Naive thymus-derived CD4-positive, alpha-beta T cell (primary cell): ENCODE measurements around the gene RECK. TPM values are rescaled to one million over a fixed set of nuclear protein-coding genes. Genes with fewer than 3 reads are reported as not detected.

Experiments
- ATAC-seq: fragments of 150-1000 bp; cut with Tn5 transposase; 2 replicates; pipeline ENCODE4 v1.10.0; 2021; ENCODE audit warnings: mild to moderate bottlenecking, moderate library complexity
- CTCF ChIA-PET: fragments of 350-600 bp; sonication (Branson Sonifier 250); formaldehyde crosslinking; loops from one replicate; lab custom pipeline; 2021; ENCODE audit warnings: antibody characterized with exemption; lab: Charles Lee
- POLR2A ChIA-PET: fragments of 350-600 bp; sonication (Branson Sonifier 250); formaldehyde crosslinking; loops from one replicate; lab custom pipeline; 2021; ENCODE audit warnings: antibody characterized with exemption, inconsistent platforms; lab: Charles Lee
- DNase-seq, 9 donors: peaks; one replicate each; pipeline versions ENCODE4 v3.0.0 to v3.0.0-alpha.2; 2020 to 2022; ENCODE audit warnings: mixed read lengths in 1 of 9
- H3K27ac ChIP-seq: one replicate; pipeline ENCODE4 v1.7.0; 2013; ENCODE audit warnings: mild to moderate bottlenecking, low read depth, low read length, moderate library complexity
- H3K27me3 ChIP-seq, 2 donors: one replicate each; pipeline ENCODE4 v1.7.0; 2013; ENCODE audit warnings: low read length in 2 of 2, mild to moderate bottlenecking in 2 of 2, moderate library complexity in 2 of 2; ENCODE audit not compliant: control insufficient read depth in 2 of 2, insufficient read depth in 2 of 2
- H3K36me3 ChIP-seq, 3 experiments: 1 replicate in 2 of 3; 2 replicates in 1 of 3; pipeline ENCODE4 v1.7.0; 2013; ENCODE audit warnings: low read length in 3 of 3, mild to moderate bottlenecking in 3 of 3, moderate library complexity in 1 of 3; ENCODE audit not compliant: insufficient read depth in 3 of 3, control insufficient read depth in 2 of 3
- H3K4me1 ChIP-seq, 2 donors: one replicate each; pipeline ENCODE4 v1.7.0; 2013; ENCODE audit warnings: low read length in 2 of 2, mild to moderate bottlenecking in 2 of 2, moderate library complexity in 1 of 2; ENCODE audit not compliant: control insufficient read depth in 2 of 2, insufficient read depth in 2 of 2
- H3K4me3 ChIP-seq: 2 replicates; pipeline ENCODE4 v1.7.0; 2013; ENCODE audit warnings: mild to moderate bottlenecking, low read length
- H3K9me3 ChIP-seq, 3 experiments: 1 replicate in 2 of 3; 2 replicates in 1 of 3; pipeline ENCODE4 v1.7.0; 2013; ENCODE audit warnings: low read length in 3 of 3; ENCODE audit not compliant: control insufficient read depth in 2 of 3
- H3K27ac Mint-ChIP-seq, 9 donors: one replicate each; pipeline ENCODE4 v1.8.0; 2020 to 2022; ENCODE audit warnings: mixed read lengths in 9 of 9, mild to moderate bottlenecking in 8 of 9, moderate library complexity in 5 of 9, inconsistent platforms in 2 of 9
- H3K27me3 Mint-ChIP-seq, 5 donors: one replicate each; pipeline ENCODE4 v1.8.0; 2021 to 2022; ENCODE audit warnings: mixed read lengths in 5 of 5, mild to moderate bottlenecking in 1 of 5
- H3K36me3 Mint-ChIP-seq, 5 donors: one replicate each; pipeline ENCODE4 v1.8.0; 2020 to 2022; ENCODE audit warnings: mixed read lengths in 5 of 5, mild to moderate bottlenecking in 3 of 5, inconsistent platforms in 1 of 5
- H3K4me1 Mint-ChIP-seq, 7 donors: one replicate each; pipeline ENCODE4 v1.8.0; 2020 to 2022; ENCODE audit warnings: mixed read lengths in 7 of 7, mild to moderate bottlenecking in 3 of 7, inconsistent platforms in 1 of 7
- H3K4me3 Mint-ChIP-seq, 10 donors: one replicate each; pipeline ENCODE4 v1.8.0; 2020 to 2022; ENCODE audit warnings: mild to moderate bottlenecking in 10 of 10, mixed read lengths in 10 of 10, moderate library complexity in 6 of 10, inconsistent platforms in 2 of 10
- H3K9me3 Mint-ChIP-seq, 11 donors: one replicate each; pipeline ENCODE4 v1.8.0; 2020 to 2022; ENCODE audit warnings: mixed read lengths in 11 of 11, mild to moderate bottlenecking in 4 of 11, inconsistent platforms in 1 of 11, moderate library complexity in 1 of 11
- intact Hi-C, 2 donors: fragments of 100-400 bp; cut with micrococcal nuclease; formaldehyde crosslinking; loops; one replicate each; pipeline ENCODE4 v1.15.1; 2023
- polyA plus RNA-seq, 2 donors: library from polyadenylated mRNA; unstranded; fragments of 300-500 nt; fragmentation: Illumina TruSeq; gene quantifications; one replicate each; pipeline ENCODE4 v1.2.3, GENCODE V29; 2021
- total RNA-seq, 6 experiments: library from RNA in 5 of 6; stranded (reverse) in 5 of 6; gene quantifications; 1 replicate in 5 of 6; 2 replicates in 1 of 6; pipeline ENCODE4 v1.2.3 and lab custom pipeline; 2021 to 2026

Gene RECK
- total and polyA plus RNA-seq, 7 experiments from 2014 or later, result 7.4 to 26.2 (median 13.9) TPM

GRCh38 chr9:36169708-36170107 lies 133.0 kb downstream of the RECK start:
- no peaks in the 10 kb centered on the region for H3K27me3 ChIP-seq
- ChIA-PET CTCF (interaction anchor here (1.4 to 9.8 kb wide), 3 partner anchors 18 to 67 kb away, joined by 3 to 270 read pairs (median 4); no protein-coding TSS in a partner anchor), POLR2A (interaction anchor here (0.6 to 1.2 kb wide), 2 partner anchors 18 to 25 kb away, joined by 3 read pairs; no protein-coding TSS in a partner anchor)
- Mint-ChIP-seq H3K4me1 (peaks cover 0 to 8% (median 6%) of the 10 kb centered on the region in 7 donors), H3K27me3 (peaks cover 0 to 16% (median 0%) of the 10 kb centered on the region in 5 donors), H3K9me3 (no peaks in the 10 kb centered on the region), H3K4me3 (no peak overlapping the region), H3K36me3 (no peaks in the 10 kb centered on the region), H3K27ac (no peak overlapping the region)
- intact Hi-C loops, result loop anchor here in 1 of 2 donors (5.0 kb wide), 2 partner anchors 47 to 132 kb away; partner anchors contain the start of gene RECK
- no peaks in the 10 kb centered on the region for H3K36me3 ChIP-seq
- H3K9me3 ChIP-seq, result no peaks in the 10 kb centered on the region
- no peak overlapping the region for H3K27ac ChIP-seq
- ATAC-seq (no peak), DNase-seq (no peak)
- peaks cover 0 to 3% of the 10 kb centered on the region in 2 donors for H3K4me1 ChIP-seq
- no peak overlapping the region for H3K4me3 ChIP-seq

DNA sequence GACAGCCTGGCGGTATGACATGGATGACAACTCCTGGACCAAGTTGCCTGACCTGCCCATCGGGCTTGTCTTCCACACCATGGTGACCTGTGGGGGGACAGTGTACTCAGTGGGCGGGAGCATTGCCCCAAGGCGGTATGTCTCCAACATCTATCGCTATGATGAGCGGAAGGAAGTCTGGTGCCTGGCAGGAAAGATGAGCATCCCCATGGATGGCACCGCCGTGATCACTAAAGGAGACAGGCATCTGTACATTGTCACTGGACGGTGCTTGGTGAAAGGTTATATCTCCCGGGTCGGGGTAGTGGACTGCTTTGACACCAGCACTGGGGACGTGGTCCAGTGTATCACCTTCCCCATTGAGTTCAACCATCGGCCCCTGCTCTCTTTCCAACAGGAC lies 133.8 kb downstream of the RECK start:
- CTCF ChIA-PET, result interaction anchor here (2.3 to 9.8 kb wide), 2 partner anchors 19 to 68 kb away, joined by 4 to 270 read pairs; no protein-coding TSS in a partner anchor
- Histone ChIP-seq H3K36me3 (no peaks in the 10 kb centered on the region), H3K27me3 (no peaks in the 10 kb centered on the region), H3K27ac (no peak overlapping the region), H3K4me3 (no peak overlapping the region), H3K9me3 (no peaks in the 10 kb centered on the region), H3K4me1 (peaks cover 0 to 3% of the 10 kb centered on the region in 2 donors)
- Mint-ChIP-seq H3K4me1 (peaks cover 0 to 8% (median 5%) of the 10 kb centered on the region in 7 donors), H3K36me3 (no peaks in the 10 kb centered on the region), H3K27me3 (peaks cover 0 to 12% (median 0%) of the 10 kb centered on the region in 5 donors), H3K27ac (no peak overlapping the region), H3K9me3 (no peaks in the 10 kb centered on the region), H3K4me3 (no peak overlapping the region)
- no peak for DNase-seq
- POLR2A ChIA-PET, result no interaction called here
- ATAC-seq, result no peak
- intact Hi-C loops, result no loop called here

DNA sequence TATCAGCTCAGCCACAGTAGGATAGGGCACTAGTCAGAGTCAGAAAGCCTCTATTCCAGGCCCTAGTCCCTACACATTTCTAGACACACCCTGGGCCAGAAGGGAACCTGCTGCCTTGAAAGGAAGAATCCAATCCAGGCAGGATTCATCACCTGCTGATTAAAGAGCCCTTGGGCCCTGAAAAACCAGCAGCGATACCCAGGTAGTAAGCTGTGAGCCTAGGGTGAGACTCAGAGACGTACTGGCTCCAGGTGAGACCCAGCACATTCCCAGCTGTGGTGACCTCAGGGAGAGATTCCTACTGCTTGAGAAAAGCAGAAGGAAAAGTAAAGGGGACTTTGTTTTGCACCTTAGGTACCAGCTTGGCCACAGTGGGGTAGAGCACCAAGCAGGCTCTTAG lies 137.1 kb downstream of the RECK start:
- Mint-ChIP-seq H3K9me3 (no peaks in the 10 kb centered on the region), H3K36me3 (no peaks in the 10 kb centered on the region), H3K4me1 (peaks cover 0 to 5% (median 0%) of the 10 kb centered on the region in 7 donors), H3K27ac (no peak overlapping the region), H3K27me3 (peaks cover 0 to 9% (median 0%) of the 10 kb centered on the region in 5 donors), H3K4me3 (no peak overlapping the region)
- Histone ChIP-seq H3K27me3 (no peaks in the 10 kb centered on the region), H3K27ac (no peak overlapping the region), H3K4me3 (no peak overlapping the region), H3K4me1 (no peaks in the 10 kb centered on the region), H3K9me3 (no peaks in the 10 kb centered on the region), H3K36me3 (no peaks in the 10 kb centered on the region)
- DNase-seq (no peak), ATAC-seq (no peak)
- intact Hi-C loops, result no loop called here
- CTCF ChIA-PET, result interaction anchor here (0.6 kb wide), 1 partner anchor 71 kb away, joined by 4 read pairs; no protein-coding TSS in a partner anchor
- POLR2A ChIA-PET, result interaction anchor here (0.6 kb wide), 1 partner anchor 403 kb away, joined by 6 read pairs; no protein-coding TSS in a partner anchor

Other genes with a start within 250 kb of the RECK start
- gene NPR2, start 245.3 kb upstream of the RECK start, total RNA-seq, result 10 to 100 TPM in 3 of 5 experiments, 1 to 10 TPM in 2; 3.1 to 22.2 (median 11.2) TPM
- 1 to 10 TPM; 1.0 to 1.2 TPM for gene NPR2, start 245.3 kb upstream of the RECK start, polyA plus RNA-seq
- gene SPAG8, start 224.7 kb upstream of the RECK start, total RNA-seq, result 1 to 10 TPM; 2.1 to 9.1 (median 3.2) TPM
- 1 to 10 TPM; 1.2 to 1.9 TPM for gene SPAG8, start 224.7 kb upstream of the RECK start, polyA plus RNA-seq
- 10 to 100 TPM; 14.3 to 50.7 (median 22.2) TPM for gene HINT2, start 221.9 kb upstream of the RECK start, total RNA-seq
- gene HINT2, start 221.9 kb upstream of the RECK start, polyA plus RNA-seq, result 10 to 100 TPM; 63.5 to 74.5 TPM
- gene FAM221B, start 208.2 kb upstream of the RECK start, total RNA-seq, result under 1 TPM in 1 of 5 experiments, not detected in 4; 0.32 TPM
- not detected for gene FAM221B, start 208.2 kb upstream of the RECK start, polyA plus RNA-seq
- gene TMEM8B, start 207.7 kb upstream of the RECK start, total RNA-seq, result 10 to 100 TPM in 4 of 5 experiments, 1 to 10 TPM in 1; 3.9 to 11.6 (median 10.6) TPM
- 1 to 10 TPM; 3.0 to 3.5 TPM for gene TMEM8B, start 207.7 kb upstream of the RECK start, polyA plus RNA-seq
- not detected for gene OR13J1, start 166.5 kb upstream of the RECK start, total RNA-seq
- not detected for gene OR13J1, start 166.5 kb upstream of the RECK start, polyA plus RNA-seq
- gene HRCT1, start 130.7 kb upstream of the RECK start, total RNA-seq, result not detected
- not detected for gene HRCT1, start 130.7 kb upstream of the RECK start, polyA plus RNA-seq
- not detected for gene SPAAR, start 127.4 kb upstream of the RECK start, total RNA-seq
- gene SPAAR, start 127.4 kb upstream of the RECK start, polyA plus RNA-seq, result not detected
- not detected for gene OR2S2, start 78.8 kb upstream of the RECK start, total RNA-seq
- not detected for gene OR2S2, start 78.8 kb upstream of the RECK start, polyA plus RNA-seq
- 10 to 100 TPM in 3 of 5 experiments, 1 to 10 TPM in 2; 7.7 to 74.7 (median 18.6) TPM for gene GLIPR2, start 99.8 kb downstream of the RECK start, total RNA-seq
- 10 to 100 TPM; 38.8 to 68.6 TPM for gene GLIPR2, start 99.8 kb downstream of the RECK start, polyA plus RNA-seq
- 1 to 10 TPM in 1 of 5 experiments, under 1 TPM in 2, not detected in 2; 0.15 to 3.6 (median 0.56) TPM for gene CCIN, start 132.5 kb downstream of the RECK start, total RNA-seq
- under 1 TPM in 1 of 2 donors, not detected in 1; 0.41 TPM for gene CCIN, start 132.5 kb downstream of the RECK start, polyA plus RNA-seq
- 100 to 1,000 TPM in 1 of 5 experiments, 10 to 100 TPM in 4; 32.2 to 140 (median 69.5) TPM for gene CLTA, start 154.0 kb downstream of the RECK start, total RNA-seq
- 100 to 1,000 TPM in 1 of 2 donors, 10 to 100 TPM in 1; 72.0 to 114 TPM for gene CLTA, start 154.0 kb downstream of the RECK start, polyA plus RNA-seq
- 10 to 100 TPM; 12.6 to 18.5 (median 16.0) TPM for gene GNE, start 221.5 kb downstream of the RECK start, total RNA-seq
- gene GNE, start 221.5 kb downstream of the RECK start, polyA plus RNA-seq, result 1 to 10 TPM; 6.4 to 7.4 TPM